Measurements from ENCODE around the gene CASP6.

CASP6 gene

GRCh38 chr4:109671350-109671749, 31.9 kb downstream of the CASP6 start:
- no peak for DNase-seq (ENCODE audit: low read depth)

GRCh38 chr4:109665783-109666485, 37.3 kb downstream of the CASP6 start:
- DNase-seq (ENCODE audit: low read depth): no peak

- DNase-seq (ENCODE audit: low read depth): no peak
These were observed 40.5 kb downstream of the CASP6 start for GRCh38 chr4:109662771-109663170.

DNA sequence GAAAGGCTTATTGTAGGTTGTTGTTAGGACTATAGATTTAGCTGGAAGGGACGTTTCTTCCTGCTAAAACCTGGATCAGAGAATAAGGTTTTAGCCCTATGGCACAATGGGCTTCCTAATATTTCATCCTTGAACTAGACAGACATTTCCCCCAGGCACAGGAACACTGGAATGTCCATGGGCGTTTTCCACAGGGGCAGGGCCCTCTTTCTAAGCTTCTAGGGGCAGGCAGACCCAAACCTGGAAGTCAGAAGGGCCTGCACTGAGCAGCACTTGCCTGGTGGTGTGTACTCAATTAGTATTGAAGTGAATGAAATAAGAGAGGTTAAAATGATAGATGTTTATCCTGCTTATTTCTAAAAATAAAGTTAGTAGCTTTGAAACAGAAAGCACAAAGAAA, 41.1 kb downstream of the CASP6 start:
- no peak for DNase-seq (ENCODE audit: low read depth)

GRCh38 chr4:109658871-109659410, 44.3 kb downstream of the CASP6 start:
- no peak for DNase-seq (ENCODE audit: low read depth)

DNA sequence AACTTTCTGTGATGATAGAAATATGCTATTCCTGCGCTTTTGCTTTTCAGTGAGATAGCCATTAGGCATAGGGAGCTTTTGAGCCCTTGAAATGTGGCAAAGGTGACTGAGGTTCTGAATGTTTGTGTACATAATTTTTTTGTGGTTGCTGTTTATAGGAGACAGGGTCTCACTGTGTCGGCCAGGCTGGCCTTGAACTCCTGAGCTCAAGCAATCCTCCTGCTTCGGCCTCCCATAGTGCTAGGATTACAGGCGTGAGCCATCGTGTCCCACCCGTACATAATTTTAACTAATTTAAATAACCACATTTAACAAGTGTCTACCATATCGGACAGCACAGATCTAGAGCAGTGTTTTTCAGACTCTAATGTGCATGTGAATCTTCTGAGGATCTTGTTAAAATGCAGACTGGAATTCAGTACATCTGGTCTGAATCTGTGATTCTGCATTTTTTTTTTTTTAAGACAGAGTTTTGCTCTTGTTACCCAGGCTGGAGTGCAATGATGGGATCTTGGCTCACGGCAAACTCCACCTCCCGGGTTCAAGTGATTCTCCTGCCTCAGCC, 45.3 kb downstream of the CASP6 start:
- DNase-seq (ENCODE audit: low read depth): no peak

- no peak for DNase-seq (ENCODE audit: low read depth)
These were observed 47.8 kb downstream of the CASP6 start for GRCh38 chr4:109655396-109655795.

DNA sequence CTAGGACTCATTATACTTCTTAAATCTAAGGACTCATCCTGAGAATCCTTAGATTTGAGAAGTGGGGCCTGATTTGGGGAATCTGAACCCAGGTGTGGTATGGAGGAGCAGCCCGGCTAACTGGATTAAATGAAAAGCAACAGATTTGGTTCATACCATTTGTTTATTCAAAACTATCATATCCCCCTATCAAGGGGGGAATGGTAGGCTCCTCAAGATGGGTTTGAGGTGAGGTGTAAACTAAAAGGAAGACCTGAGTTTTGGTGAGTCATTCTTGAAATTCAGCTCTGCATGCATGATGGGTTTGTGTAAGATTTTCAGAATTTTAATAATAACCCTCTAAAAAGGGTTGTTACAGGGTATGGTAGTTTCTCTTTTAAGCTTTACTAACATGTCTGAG, 53.4 kb downstream of the CASP6 start:
- no peak for DNase-seq (ENCODE audit: low read depth)

GRCh38 chr4:109648997-109649575, 54.2 kb downstream of the CASP6 start:
- DNase-seq (ENCODE audit: low read depth): no peak

GRCh38 chr4:109648266-109648996, 54.8 kb downstream of the CASP6 start:
- no peak for DNase-seq (ENCODE audit: low read depth)

GRCh38 chr4:109645874-109646710, 57.2 kb downstream of the CASP6 start:
- DNase-seq (ENCODE audit: low read depth): no peak

DNA sequence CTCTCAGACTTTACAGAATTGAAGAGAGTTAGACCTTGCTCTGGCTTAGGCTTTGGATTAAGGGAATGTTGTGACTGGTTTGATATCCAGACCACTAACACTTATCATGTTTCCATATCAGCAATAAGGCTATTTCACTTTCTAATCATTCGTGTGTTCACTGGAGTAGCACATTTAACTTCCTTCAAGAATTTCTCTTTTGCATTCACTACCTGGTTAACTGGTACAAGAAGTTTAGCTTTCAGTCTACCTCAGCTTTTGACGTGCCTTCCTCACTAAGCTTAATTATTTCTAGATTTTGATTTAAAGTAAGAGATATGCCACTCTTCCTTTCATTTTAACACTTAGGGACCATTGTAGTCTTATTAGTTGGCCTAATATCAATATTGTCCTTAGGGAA, 62.6 kb downstream of the CASP6 start:
- no peak for DNase-seq (ENCODE audit: low read depth)

All from non-pigmented ciliary epithelial cell (primary cell).